WI38 (cell line): ENCODE data around the gene NTN1.

Experiments
- H3K4me3 ChIP-seq: 2 replicates; pipeline ENCODE4 v1.5.1; 2011; ENCODE audit warnings: low read depth, mild to moderate bottlenecking, control low read depth, low read length
- TF ChIP-seq, protein P1 (sequence below): IDR thresholded peaks from 2 replicates; pipeline ENCODE4 v1.5.1; 2012; ENCODE audit warnings: low read depth, mild to moderate bottlenecking, control low read depth, low read length

NTN1 gene

DNA sequence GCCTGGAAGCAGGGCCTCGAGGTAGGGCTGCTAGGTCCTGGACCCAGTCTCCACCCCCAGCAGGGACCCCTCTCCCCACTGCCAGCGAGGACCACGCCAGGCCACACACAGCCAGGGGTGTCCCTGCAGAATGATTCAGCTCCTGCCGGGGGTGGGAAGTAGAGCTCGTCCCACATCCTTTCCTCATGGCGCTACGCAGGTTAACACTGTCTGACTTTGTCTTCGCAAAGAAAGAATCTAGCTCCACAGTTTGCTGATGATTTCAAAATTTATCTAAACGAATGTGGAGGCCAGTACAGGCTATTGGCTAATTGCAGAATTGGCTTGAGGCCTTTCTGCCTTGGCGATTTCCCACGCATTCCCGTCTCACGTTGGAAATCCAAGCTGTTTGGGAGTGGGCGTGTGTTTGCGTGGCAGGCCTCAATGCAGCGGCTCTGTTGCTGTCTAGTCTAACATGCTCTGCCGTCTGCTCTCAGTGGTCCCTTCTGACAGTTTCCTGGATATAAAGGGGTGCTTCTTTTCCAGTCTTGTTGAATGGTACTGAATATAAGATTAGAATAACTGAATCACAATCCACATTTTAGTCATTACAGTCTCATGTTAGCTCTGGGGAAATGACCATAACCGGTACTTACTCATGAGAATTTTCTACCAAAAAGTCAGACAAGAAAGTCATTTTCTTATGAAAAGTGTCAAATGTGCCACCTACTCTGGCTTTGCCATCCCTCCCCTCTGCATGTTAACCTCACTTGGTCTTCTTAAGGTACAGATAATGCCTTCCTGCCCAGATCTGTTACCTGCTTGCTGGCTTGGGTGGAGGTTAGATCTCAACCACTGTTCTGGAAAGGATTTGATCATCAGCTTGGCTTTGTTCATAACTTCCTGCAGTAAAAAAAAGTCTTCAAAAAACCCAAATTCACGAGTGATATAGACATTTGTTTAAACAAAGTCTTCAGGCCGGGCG lies 252.4 kb downstream of the NTN1 start:
- TF ChIP-seq, protein P1, sequence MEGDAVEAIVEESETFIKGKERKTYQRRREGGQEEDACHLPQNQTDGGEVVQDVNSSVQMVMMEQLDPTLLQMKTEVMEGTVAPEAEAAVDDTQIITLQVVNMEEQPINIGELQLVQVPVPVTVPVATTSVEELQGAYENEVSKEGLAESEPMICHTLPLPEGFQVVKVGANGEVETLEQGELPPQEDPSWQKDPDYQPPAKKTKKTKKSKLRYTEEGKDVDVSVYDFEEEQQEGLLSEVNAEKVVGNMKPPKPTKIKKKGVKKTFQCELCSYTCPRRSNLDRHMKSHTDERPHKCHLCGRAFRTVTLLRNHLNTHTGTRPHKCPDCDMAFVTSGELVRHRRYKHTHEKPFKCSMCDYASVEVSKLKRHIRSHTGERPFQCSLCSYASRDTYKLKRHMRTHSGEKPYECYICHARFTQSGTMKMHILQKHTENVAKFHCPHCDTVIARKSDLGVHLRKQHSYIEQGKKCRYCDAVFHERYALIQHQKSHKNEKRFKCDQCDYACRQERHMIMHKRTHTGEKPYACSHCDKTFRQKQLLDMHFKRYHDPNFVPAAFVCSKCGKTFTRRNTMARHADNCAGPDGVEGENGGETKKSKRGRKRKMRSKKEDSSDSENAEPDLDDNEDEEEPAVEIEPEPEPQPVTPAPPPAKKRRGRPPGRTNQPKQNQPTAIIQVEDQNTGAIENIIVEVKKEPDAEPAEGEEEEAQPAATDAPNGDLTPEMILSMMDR, result no peak
- no peak overlapping the region for H3K4me3 ChIP-seq

DNA sequence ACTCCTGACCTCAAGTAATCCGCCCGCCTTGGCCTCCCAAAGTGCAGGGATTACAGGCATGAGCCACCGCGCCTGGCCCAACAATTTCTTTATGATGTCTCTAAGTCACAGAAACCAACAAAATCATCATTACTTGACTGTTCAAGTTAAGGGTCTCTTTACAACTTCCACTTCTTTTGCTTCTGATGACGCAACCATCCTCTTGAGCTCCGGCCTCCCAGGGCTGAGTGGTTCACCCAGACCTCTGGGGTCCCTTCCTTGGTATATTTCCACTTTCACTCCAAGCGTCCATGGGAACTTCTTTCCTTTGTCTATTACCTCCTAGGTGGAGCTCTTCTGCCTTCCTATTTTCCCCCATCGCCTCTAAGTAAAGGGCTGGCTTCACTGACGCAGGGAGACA lies 253.7 kb downstream of the NTN1 start:
- no peak overlapping the region for H3K4me3 ChIP-seq
- TF ChIP-seq, protein P1, result no peak

DNA sequence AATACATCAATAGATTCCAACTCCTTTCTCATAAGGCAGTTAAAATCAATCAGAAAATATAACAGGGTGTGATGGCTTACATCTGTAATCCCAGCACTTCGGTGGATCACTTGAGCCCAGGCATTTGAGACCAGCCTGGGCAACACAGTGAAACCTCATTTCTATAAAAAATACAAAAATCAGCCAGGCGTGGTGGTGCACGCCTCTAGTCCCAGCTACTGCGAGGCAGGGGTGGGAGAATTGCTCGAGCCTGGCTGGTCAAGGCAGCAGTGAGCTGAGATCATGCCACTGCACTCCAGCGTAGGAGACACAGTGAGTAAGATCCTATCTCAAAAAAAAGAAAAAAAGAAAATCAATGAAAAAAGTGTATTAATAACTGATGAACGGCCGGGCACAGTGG lies 258.6 kb downstream of the NTN1 start:
- H3K4me3 ChIP-seq, result no peak overlapping the region
- TF ChIP-seq, protein P1, result no peak

DNA sequence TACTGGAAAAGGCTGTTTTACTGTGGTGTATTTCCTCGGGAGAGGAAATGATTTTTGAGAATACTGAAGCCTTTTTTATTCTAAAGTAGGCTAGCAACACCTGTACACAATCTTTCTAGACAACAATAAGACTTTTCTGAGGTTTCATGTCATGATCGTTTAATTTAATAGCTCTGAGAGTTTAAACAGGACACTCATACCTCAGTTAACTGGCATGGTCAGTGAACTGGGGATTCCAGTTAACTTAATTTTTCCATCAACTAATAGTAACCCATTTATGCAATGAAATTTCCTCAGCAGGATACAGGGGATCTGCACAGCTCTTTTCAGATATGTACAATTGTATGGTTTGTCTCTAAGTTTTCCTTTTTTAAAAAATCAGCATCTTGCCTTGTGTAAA lies 262.6 kb downstream of the NTN1 start:
- TF ChIP-seq, protein P1, result no peak
- no peak overlapping the region for H3K4me3 ChIP-seq

GRCh38 chr17:9284884-9285283 lies 263.6 kb downstream of the NTN1 start:
- H3K4me3 ChIP-seq, result no peak overlapping the region
- TF ChIP-seq, protein P1, result no peak

- H3K4me3 ChIP-seq, result no peak overlapping the region
Observed at GRCh38 chr17:9285602-9286427, 264.5 kb downstream of the NTN1 start.

More at GRCh38 chr17:9285602-9286427, 264.5 kb downstream of the NTN1 start:
- TF ChIP-seq, protein P1, result no peak
